PC-9 (cell line): ENCODE results near the gene GRIK3.

Experiments used
- EZH2 ChIP-seq: fragments of 200-600 bp; sonication (generic); IDR thresholded peaks from 2 replicates; pipeline ENCODE4 v1.8.0; 2017; ENCODE audit warnings: antibody characterized with exemption, low read depth
- TF ChIP-seq, protein P1 (sequence below): fragments of 200-600 bp; sonication (generic); conservative IDR thresholded peaks from 2 replicates; pipeline ENCODE4 v1.6.1; 2017; ENCODE audit warnings: mixed run types, antibody characterized with exemption, mild to moderate bottlenecking, moderate library complexity

DNA sequence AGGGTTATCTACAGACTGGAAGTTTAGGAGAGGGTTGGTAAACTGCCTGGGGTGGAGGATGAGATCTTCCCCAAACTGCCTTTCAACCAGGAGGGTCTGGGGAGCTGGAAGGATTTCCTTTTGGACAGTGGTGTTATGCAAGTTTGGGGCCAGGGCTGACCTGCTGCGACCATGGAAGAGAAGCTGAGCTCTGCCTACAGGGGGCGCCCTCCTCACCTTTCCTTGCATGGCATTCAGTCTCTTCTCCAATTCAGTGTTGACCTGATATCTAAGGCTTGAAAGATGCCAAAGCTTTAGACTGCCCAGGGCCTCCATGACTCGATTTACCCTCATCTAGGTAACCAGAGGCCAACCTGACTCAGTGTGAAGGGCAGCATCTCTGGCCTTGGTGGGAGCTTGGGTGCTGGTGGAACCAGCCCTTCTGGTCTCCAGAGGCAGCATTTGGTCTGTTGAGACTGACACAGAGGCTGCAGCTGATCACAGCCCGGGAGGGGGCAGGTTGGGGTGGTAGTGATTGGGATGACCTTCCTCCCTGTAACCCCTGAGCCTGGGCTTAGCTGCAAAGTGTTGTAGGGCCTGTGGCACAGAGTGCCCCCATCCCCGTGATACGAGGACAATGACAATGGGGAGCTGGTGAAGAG lies 170.0 kb downstream of the GRIK3 start:
- TF ChIP-seq, protein P1, sequence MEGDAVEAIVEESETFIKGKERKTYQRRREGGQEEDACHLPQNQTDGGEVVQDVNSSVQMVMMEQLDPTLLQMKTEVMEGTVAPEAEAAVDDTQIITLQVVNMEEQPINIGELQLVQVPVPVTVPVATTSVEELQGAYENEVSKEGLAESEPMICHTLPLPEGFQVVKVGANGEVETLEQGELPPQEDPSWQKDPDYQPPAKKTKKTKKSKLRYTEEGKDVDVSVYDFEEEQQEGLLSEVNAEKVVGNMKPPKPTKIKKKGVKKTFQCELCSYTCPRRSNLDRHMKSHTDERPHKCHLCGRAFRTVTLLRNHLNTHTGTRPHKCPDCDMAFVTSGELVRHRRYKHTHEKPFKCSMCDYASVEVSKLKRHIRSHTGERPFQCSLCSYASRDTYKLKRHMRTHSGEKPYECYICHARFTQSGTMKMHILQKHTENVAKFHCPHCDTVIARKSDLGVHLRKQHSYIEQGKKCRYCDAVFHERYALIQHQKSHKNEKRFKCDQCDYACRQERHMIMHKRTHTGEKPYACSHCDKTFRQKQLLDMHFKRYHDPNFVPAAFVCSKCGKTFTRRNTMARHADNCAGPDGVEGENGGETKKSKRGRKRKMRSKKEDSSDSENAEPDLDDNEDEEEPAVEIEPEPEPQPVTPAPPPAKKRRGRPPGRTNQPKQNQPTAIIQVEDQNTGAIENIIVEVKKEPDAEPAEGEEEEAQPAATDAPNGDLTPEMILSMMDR, result no peak; the same call in 1 of the 2 replicates
- TF ChIP-seq EZH2, result no peak
